Neural cell (in vitro differentiated cells): ENCODE data around the gene DENND11. TPM values are rescaled to one million over a fixed set of nuclear protein-coding genes. Genes with fewer than 3 reads are reported as not detected.
A peak's percentile ranks its signal among the peaks of the same experiment; 100 is the strongest.

Experiments used
- H2AFZ ChIP-seq: fragments of 200-600, 300-800 bp; sonication (generic), shearing (Covaris generic); 2 replicates; pipeline ENCODE4 v1.6.0; 2014; ENCODE audit warnings: low read depth, mild to moderate bottlenecking, antibody characterized with exemption, low read length, moderate library complexity
- H3F3A ChIP-seq: fragments of 200-600 bp; shearing (Covaris generic); 2 replicates; pipeline ENCODE4 v1.6.1; 2016; ENCODE audit warnings: mild to moderate bottlenecking, moderate library complexity, mixed read lengths, antibody characterized with exemption, low read length; ENCODE audit not compliant: insufficient read depth, poor library complexity, severe bottlenecking
- H3K27ac ChIP-seq: fragments of 200-600, 300-800 bp; sonication (generic), shearing (Covaris generic); 2 replicates; pipeline ENCODE4 v1.5.1; 2014; ENCODE audit warnings: mild to moderate bottlenecking, low read length, moderate library complexity
- H3K27me3 ChIP-seq: fragments of 300-800, 200-600 bp; sonication (generic), shearing (Covaris generic); 2 replicates; pipeline ENCODE4 v1.6.0; 2014; ENCODE audit warnings: mild to moderate bottlenecking, low read depth, low read length, moderate library complexity; ENCODE audit not compliant: insufficient read depth
- H3K36me3 ChIP-seq: fragments of 300-800, 200-600 bp; sonication (generic), shearing (Covaris generic); 2 replicates; pipeline ENCODE4 v1.5.1; 2014; ENCODE audit warnings: mild to moderate bottlenecking, antibody characterized with exemption, low read length, moderate library complexity; ENCODE audit not compliant: insufficient read depth
- H3K4me2 ChIP-seq: fragments of 300-800, 200-600 bp; sonication (generic), shearing (Covaris generic); 2 replicates; pipeline ENCODE4 v1.6.0; 2014; ENCODE audit warnings: mild to moderate bottlenecking, low read length
- H3K4me3 ChIP-seq: fragments of 300-800, 200-600 bp; sonication (generic), shearing (Covaris generic); 2 replicates; pipeline ENCODE4 v1.5.1; 2014; ENCODE audit warnings: mild to moderate bottlenecking, low read length, moderate library complexity
- H3K79me2 ChIP-seq: fragments of 200-600 bp; shearing (Covaris generic); replicated peaks from 2 replicates; pipeline ENCODE4 v1.6.0; 2014; ENCODE audit warnings: mild to moderate bottlenecking, low read length, moderate library complexity; ENCODE audit not compliant: insufficient read depth
- H3K9ac ChIP-seq: fragments of 300-800, 200-600 bp; sonication (generic), shearing (Covaris generic); 2 replicates; pipeline ENCODE4 v1.6.1; 2016; ENCODE audit warnings: mild to moderate bottlenecking, low read length, mixed read lengths
- H3K9me2 ChIP-seq: fragments of 200-600 bp; shearing (Covaris generic); 2 replicates; pipeline ENCODE4 v1.6.1; 2016; ENCODE audit warnings: mild to moderate bottlenecking, low read length, mixed read lengths; ENCODE audit not compliant: insufficient read depth
- H3K9me3 ChIP-seq: fragments of 200-600, 300-800 bp; sonication (generic), shearing (Covaris generic); 2 replicates; pipeline ENCODE4 v1.6.1; 2016; ENCODE audit warnings: mild to moderate bottlenecking, mixed run types, low read length, moderate library complexity, mixed read lengths
- H4K20me1 ChIP-seq: fragments of 200-600 bp; shearing (Covaris generic); 2 replicates; pipeline ENCODE4 v1.6.1; 2016; ENCODE audit warnings: mild to moderate bottlenecking, mixed run types; ENCODE audit not compliant: insufficient read depth
- CTCF ChIP-seq: fragments of 450-650 bp; IDR thresholded peaks from 2 replicates; pipeline ENCODE4 v1.5.1; 2014; ENCODE audit warnings: antibody characterized with exemption, mild to moderate bottlenecking, moderate library complexity; ENCODE audit not compliant: poor library complexity, severe bottlenecking
- EP300 ChIP-seq: fragments of 450-650 bp; conservative IDR thresholded peaks from 2 replicates; pipeline ENCODE4 v1.6.1; 2014; ENCODE audit warnings: antibody characterized with exemption, mild to moderate bottlenecking, moderate library complexity; ENCODE audit not compliant: poor library complexity, severe bottlenecking
- EZH2 ChIP-seq: fragments of 200-600, 300-800 bp; shearing (Covaris generic), sonication (generic); IDR thresholded peaks from 2 replicates; pipeline ENCODE4 v1.6.1; 2014; ENCODE audit warnings: antibody characterized with exemption, low read length, borderline replicate concordance, mild to moderate bottlenecking; ENCODE audit not compliant: insufficient read depth, poor library complexity, severe bottlenecking
- MXI1 ChIP-seq: fragments of 450-650 bp; conservative IDR thresholded peaks from 2 replicates; pipeline ENCODE4 v1.6.1; 2014; ENCODE audit warnings: antibody characterized with exemption, mild to moderate bottlenecking; ENCODE audit not compliant: poor library complexity, severe bottlenecking
- POLR2AphosphoS5 ChIP-seq: IDR thresholded peaks from 2 replicates; pipeline ENCODE4 v1.6.1; 2012
- RAD21 ChIP-seq: fragments of 450-650 bp; conservative IDR thresholded peaks from 2 replicates; pipeline ENCODE4 v1.6.1; 2014; ENCODE audit warnings: antibody characterized with exemption, mild to moderate bottlenecking, moderate library complexity
- REST ChIP-seq: IDR thresholded peaks from 2 replicates; pipeline ENCODE4 v1.6.1; 2012; ENCODE audit warnings: borderline replicate concordance
- SMC3 ChIP-seq: fragments of 450-650 bp; conservative IDR thresholded peaks from 2 replicates; pipeline ENCODE4 v1.6.1; 2014; ENCODE audit warnings: antibody characterized with exemption, mild to moderate bottlenecking, moderate library complexity; ENCODE audit not compliant: poor library complexity
- TAF1 ChIP-seq: IDR thresholded peaks from 2 replicates; pipeline ENCODE4 v1.6.1; 2012; ENCODE audit warnings: low read depth
- polyA plus RNA-seq: library from polyadenylated mRNA; depleted of rRNA; stranded (reverse); fragments of >200 nt; gene quantifications from 2 replicates; pipeline ENCODE4 v1.2.3, GENCODE V29; 2014

The DENND11 gene
- polyA plus RNA-seq, 1 donor from 2014 or later, result 24.5 TPM

GRCh38 chr7:141700848-141701371 is 1.1 kb downstream of the DENND11 start:
- no peak overlapping the region for H2AFZ ChIP-seq
- no peak for TF ChIP-seq RAD21
- no peak for TF ChIP-seq TAF1
- TF ChIP-seq POLR2AphosphoS5, result no peak
- H3F3A ChIP-seq, result no peaks in the 10 kb centered on the region
- no peaks in the 10 kb centered on the region for H4K20me1 ChIP-seq
- H3K4me2 ChIP-seq, result peak overlapping the region; percentile 90
- H3K36me3 ChIP-seq, result no peaks in the 10 kb centered on the region
- H3K9ac ChIP-seq, result peak overlapping the region; percentile 50
- peaks cover 30% of the 10 kb centered on the region for H3K79me2 ChIP-seq
- H3K27ac ChIP-seq, result peak overlapping the region; percentile 15
- no peaks in the 10 kb centered on the region for H3K9me3 ChIP-seq
- peak overlapping the region; percentile 69 for H3K4me3 ChIP-seq
- H3K27me3 ChIP-seq, result no peaks in the 10 kb centered on the region
- no peaks in the 10 kb centered on the region for H3K9me2 ChIP-seq

GRCh38 chr7:141700296-141700847 is 1.6 kb downstream of the DENND11 start:
- TF ChIP-seq MXI1 (no peak), EP300 (no peak), TAF1 (no peak), POLR2AphosphoS5 (no peak), SMC3 (no peak), CTCF (no peak), REST (no peak), EZH2 (no peak)
- Histone ChIP-seq H3K27me3 (no peaks in the 10 kb centered on the region), H3K9me3 (no peaks in the 10 kb centered on the region), H3K36me3 (no peaks in the 10 kb centered on the region), H3K4me3 (peak overlapping the region; percentile 69), H3K4me2 (peak overlapping the region; percentile 90), H3K27ac (peak overlapping the region; percentile 15), H2AFZ (no peak overlapping the region), H4K20me1 (no peaks in the 10 kb centered on the region), H3F3A (no peaks in the 10 kb centered on the region), H3K9me2 (no peaks in the 10 kb centered on the region), H3K9ac (peak overlapping the region; percentile 50), H3K79me2 (peaks cover 35% of the 10 kb centered on the region)
